ENCODE measurements around the gene RASA3. TPM values are rescaled to one million over a fixed set of nuclear protein-coding genes. Genes with fewer than 3 reads are reported as not detected.

The RASA3 gene
- total and polyA plus RNA-seq, 10 of the 15 experiments (the other 5 are each of a cell fraction or from before 2014, with no cell fraction given), result 0.79 to 33.9 (median 17.6) TPM

DNA sequence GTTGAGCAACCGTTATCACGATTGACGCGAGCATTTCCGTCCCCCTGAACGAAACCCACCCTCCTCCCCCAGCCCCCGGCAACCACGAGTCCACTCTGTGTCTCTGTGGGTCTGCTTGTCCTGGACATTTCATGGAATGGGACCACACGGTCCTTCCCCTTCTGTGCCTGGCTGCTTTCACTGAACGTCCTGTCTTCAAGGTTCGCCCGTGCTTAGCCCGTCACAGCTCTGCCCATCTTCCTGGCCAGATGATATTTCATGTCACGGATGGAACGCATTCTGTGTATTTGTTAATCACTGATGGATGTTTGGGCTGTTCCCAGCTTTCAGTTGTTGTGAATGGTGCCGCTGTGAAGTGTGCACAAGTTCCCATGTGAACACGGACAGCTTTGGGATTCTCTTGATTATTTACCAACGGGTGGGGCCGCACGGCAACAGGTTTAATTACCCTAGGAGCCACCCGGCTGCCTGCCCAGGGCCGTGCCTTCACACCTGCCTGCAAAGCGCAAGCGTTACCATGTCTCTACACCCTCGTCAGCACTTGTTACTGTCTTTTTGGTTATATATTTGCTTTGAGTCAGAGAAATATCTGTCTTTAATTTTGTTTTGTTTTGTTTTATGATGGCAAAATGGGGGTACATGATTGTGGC lies 42.5 kb downstream of the RASA3 start (continued):
- TF ChIP-seq BMI1 (IDR thresholded peaks at IDR 0.05; ENCODE audit: borderline replicate concordance) (no peak), CREM (IDR thresholded peaks at IDR 0.05; ENCODE audit: low read depth) (no peak), DPF2 (IDR thresholded peaks at IDR 0.05) (no peak), HDAC2 (IDR thresholded peaks at IDR 0.05) (no peak), JUND (IDR thresholded peaks at IDR 0.05; ENCODE audit: low read depth, low read length) (no peak), IRF5 (IDR thresholded peaks at IDR 0.05; ENCODE audit: borderline replicate concordance) (no peak)
- TF ChIP-seq, protein P1, sequence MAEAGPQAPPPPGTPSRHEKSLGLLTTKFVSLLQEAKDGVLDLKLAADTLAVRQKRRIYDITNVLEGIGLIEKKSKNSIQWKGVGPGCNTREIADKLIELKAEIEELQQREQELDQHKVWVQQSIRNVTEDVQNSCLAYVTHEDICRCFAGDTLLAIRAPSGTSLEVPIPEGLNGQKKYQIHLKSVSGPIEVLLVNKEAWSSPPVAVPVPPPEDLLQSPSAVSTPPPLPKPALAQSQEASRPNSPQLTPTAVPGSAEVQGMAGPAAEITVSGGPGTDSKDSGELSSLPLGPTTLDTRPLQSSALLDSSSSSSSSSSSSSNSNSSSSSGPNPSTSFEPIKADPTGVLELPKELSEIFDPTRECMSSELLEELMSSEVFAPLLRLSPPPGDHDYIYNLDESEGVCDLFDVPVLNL (IDR thresholded peaks at IDR 0.05; ENCODE audit: low read depth, low read length), result no peak

GRCh38 chr13:114089341-114089740 lies 43.1 kb downstream of the RASA3 start:
- TF ChIP-seq SMARCA5 (IDR thresholded peaks at IDR 0.05) (no peak), ELK1 (IDR thresholded peaks at IDR 0.05; ENCODE audit: low read depth, low read length) (no peak), NFYB (IDR thresholded peaks at IDR 0.05; ENCODE audit: insufficient read depth, low read depth, low read length) (no peak), IKZF2 (IDR thresholded peaks at IDR 0.05) (no peak)
- intact Hi-C loops (cut with micrococcal nuclease; ENCODE audit: unreplicated experiment), result no loop called here
- ChIA-PET CTCF (no interaction called here), SMC1A (ENCODE audit: uncharacterized antibody, unreplicated experiment) (no interaction called here), RAD21 (ENCODE audit: unreplicated experiment) (no interaction called here), POLR2A (no interaction called here)
- FAIRE-seq (no peak), ATAC-seq (no peak), DNase-seq (ENCODE audit: low read depth, low spot score) (no peak)
- Histone ChIP-seq H3K27me3 (replicated peaks in 1 of 2; ENCODE audit: control insufficient read depth in 2 of 2, insufficient read depth in 2 of 2, low read length in 1 of 2) (no peaks in the 10 kb centered on the region), H2AFZ (ENCODE audit: control insufficient read depth, low read depth, low read length) (no peak overlapping the region), H3K9ac (ENCODE audit: control insufficient read depth, insufficient read depth, low read length) (no peak overlapping the region), H3K79me2 (ENCODE audit: control insufficient read depth, insufficient read depth, low read length) (no peaks in the 10 kb centered on the region; the same call in 1 of the 2 replicates), H3K9me3 (replicated peaks; ENCODE audit: control insufficient read depth, insufficient read depth, low read length) (peaks cover 8% of the 10 kb centered on the region; the same call in 2 of the 3 replicates), H4K20me1 (ENCODE audit: control insufficient read depth, insufficient read depth) (no peaks in the 10 kb centered on the region), H3K4me2 (ENCODE audit: control insufficient read depth, insufficient read depth) (no peak overlapping the region), H3K4me1 (ENCODE audit: control insufficient read depth, insufficient read depth, low read length) (no peaks in the 10 kb centered on the region), H3K27ac (ENCODE audit: control insufficient read depth, insufficient read depth) (no peak overlapping the region), H3K36me3 (ENCODE audit: control insufficient read depth in 2 of 2, insufficient read depth in 2 of 2, low read length in 1 of 2) (no peaks in the 10 kb centered on the region), H3K4me3 (no peak overlapping the region)
- 78% methylated on average over 14 of the region's 15 CpGs for WGBS (ENCODE audit: insufficient coverage, insufficient replicate concordance, low lambda C conversion rate, missing lambda C conversion rate)
- no TSS peak for BruUV-seq (replicated peaks)
- in situ Hi-C loops (cut with MboI), result no loop called here

Measured in GM12878 (cell line).